OCI-LY7 (cell line): ENCODE measurements around the gene FBRSL1.

Source experiments
- EZH2phosphoT487 ChIP-seq: fragments of 200-600 bp; sonication (generic); IDR thresholded peaks from 2 replicates; pipeline ENCODE4 v1.6.1; 2018; ENCODE audit warnings: low read depth, borderline replicate concordance, mild to moderate bottlenecking, mixed run types, antibody characterized with exemption, low read length, moderate library complexity, mixed read lengths
- TF ChIP-seq, protein P1 (sequence below): fragments of 200-600 bp; sonication (generic); conservative IDR thresholded peaks from 2 replicates; pipeline ENCODE4 v1.5.1; 2014; ENCODE audit warnings: mild to moderate bottlenecking, antibody characterized with exemption, low read length, moderate library complexity, mixed read lengths

DNA sequence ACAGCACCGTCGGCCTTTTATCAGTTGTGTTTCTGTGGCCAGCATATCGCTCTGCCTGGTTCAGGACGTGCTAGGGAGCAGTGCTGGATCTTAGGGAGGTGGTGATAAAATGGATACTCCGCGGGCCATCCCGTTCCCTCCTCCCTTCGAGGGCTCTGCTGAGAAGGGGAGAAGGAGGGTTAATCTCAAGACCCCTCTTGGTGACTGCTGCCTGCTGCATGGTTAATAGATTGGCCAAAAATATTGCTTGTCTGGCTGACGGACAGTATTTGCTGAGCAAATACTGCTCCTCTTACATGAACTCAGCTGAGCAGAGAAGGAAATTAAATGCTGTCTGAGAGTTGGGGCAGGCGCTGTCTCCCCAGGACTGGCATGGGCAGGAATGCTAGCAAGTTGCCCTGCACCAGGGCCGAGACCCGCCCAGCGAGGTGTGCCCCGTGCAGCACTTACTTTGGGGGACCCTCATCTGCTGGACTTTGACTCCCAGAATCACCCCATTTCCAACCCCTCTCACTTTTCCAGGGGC is 1.2 kb downstream of the FBRSL1 start:
- TF ChIP-seq, protein P1, sequence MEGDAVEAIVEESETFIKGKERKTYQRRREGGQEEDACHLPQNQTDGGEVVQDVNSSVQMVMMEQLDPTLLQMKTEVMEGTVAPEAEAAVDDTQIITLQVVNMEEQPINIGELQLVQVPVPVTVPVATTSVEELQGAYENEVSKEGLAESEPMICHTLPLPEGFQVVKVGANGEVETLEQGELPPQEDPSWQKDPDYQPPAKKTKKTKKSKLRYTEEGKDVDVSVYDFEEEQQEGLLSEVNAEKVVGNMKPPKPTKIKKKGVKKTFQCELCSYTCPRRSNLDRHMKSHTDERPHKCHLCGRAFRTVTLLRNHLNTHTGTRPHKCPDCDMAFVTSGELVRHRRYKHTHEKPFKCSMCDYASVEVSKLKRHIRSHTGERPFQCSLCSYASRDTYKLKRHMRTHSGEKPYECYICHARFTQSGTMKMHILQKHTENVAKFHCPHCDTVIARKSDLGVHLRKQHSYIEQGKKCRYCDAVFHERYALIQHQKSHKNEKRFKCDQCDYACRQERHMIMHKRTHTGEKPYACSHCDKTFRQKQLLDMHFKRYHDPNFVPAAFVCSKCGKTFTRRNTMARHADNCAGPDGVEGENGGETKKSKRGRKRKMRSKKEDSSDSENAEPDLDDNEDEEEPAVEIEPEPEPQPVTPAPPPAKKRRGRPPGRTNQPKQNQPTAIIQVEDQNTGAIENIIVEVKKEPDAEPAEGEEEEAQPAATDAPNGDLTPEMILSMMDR, result no peak
- TF ChIP-seq EZH2phosphoT487, result no peak
